ENCODE data around the gene MAP3K2.

MAP3K2 gene

DNA sequence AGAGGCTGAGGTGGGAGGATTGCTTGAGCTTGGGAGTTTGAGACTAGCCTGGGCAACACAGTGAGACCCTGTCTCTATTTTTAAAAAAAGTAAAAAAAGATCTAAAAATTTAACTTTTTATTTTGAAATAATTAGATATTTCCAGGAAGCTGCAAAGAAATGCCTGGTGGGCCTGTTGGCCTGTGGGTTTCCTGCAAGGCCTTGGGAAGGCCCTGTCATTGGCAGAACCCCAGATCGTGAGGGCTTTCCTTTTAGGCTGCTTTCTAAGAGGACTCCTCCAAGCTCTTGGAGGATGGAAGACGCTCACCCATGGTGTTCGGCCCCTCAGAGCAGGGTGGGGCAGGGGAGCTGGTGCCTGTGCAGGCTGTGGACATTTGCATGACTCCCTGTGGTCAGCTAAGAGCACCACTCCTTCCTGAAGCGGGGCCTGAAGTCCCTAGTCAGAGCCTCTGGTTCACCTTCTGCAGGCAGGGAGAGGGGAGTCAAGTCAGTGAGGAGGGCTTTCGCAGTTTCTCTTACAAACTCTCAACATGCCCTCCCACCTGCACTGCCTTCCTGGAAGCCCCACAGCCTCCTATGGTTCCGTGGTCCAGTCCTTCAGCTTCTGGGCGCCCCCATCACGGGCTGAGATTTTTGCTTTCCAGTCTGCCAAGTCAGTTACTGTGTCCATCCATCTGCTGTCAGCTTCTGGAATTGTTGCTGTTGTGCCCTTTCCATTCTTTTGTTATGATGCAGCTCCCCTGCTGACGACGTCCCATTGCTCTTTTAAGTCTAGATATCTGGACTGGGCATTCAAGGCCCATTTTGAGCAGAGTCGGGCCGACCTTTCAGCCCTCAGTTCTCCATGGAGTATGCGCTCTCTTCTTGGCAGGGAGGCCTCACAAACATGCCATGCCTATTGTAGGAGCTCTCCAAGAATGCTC is 37.1 kb upstream of the MAP3K2 start:
- Histone ChIP-seq H3K4me3 (no peak overlapping the region), H3K27ac (no peak overlapping the region)
- no peak for DNase-seq (ENCODE audit: low spot score)
- TF ChIP-seq, protein P1, sequence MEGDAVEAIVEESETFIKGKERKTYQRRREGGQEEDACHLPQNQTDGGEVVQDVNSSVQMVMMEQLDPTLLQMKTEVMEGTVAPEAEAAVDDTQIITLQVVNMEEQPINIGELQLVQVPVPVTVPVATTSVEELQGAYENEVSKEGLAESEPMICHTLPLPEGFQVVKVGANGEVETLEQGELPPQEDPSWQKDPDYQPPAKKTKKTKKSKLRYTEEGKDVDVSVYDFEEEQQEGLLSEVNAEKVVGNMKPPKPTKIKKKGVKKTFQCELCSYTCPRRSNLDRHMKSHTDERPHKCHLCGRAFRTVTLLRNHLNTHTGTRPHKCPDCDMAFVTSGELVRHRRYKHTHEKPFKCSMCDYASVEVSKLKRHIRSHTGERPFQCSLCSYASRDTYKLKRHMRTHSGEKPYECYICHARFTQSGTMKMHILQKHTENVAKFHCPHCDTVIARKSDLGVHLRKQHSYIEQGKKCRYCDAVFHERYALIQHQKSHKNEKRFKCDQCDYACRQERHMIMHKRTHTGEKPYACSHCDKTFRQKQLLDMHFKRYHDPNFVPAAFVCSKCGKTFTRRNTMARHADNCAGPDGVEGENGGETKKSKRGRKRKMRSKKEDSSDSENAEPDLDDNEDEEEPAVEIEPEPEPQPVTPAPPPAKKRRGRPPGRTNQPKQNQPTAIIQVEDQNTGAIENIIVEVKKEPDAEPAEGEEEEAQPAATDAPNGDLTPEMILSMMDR (IDR thresholded peaks at IDR 0.05), result no peak

DNA sequence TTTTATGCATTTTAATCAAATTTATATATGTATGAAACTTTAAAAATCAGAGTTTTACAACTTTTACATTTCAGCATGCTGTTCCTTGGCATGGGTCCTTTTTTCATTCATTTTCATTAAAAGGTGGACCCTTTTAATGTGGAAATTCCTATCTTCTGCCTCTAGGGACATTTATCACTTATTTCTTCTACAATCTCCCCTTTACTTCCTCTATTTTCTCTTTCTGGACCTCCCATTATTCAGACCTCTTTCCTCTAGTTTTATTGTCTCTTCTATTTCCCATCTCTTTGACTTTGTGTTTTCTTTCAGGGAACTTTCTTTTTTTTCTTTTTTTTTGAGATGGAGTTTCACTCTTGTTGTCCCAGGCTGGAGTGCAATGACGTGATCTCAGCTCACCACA is 36.1 kb upstream of the MAP3K2 start:
- H3K27ac ChIP-seq, result no peak overlapping the region
- H3K4me3 ChIP-seq, result no peak overlapping the region
- TF ChIP-seq, protein P1 (IDR thresholded peaks at IDR 0.05), result no peak
- DNase-seq (ENCODE audit: low spot score), result no peak

DNA sequence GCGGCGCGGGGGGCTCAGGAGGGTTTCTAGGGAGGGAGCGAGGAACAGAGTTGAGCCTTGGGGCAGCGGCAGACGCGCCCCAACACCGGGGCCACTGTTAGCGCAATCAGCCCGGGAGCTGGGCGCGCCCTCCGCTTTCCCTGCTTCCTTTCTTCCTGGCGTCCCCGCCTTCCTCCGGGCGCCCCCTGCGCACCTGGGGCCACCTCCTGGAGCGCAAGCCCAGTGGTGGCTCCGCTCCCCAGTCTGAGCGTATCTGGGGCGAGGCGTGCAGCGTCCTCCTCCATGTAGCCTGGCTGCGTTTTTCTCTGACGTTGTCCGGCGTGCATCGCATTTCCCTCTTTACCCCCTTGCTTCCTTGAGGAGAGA is 35.7 kb upstream of the MAP3K2 start:
- TF ChIP-seq, protein P1 (IDR thresholded peaks at IDR 0.05), result no peak
- Histone ChIP-seq H3K4me3 (peak overlapping the region; percentile 54), H3K27ac (no peak overlapping the region)
- DNase-seq (ENCODE audit: low spot score), result no peak

DNA sequence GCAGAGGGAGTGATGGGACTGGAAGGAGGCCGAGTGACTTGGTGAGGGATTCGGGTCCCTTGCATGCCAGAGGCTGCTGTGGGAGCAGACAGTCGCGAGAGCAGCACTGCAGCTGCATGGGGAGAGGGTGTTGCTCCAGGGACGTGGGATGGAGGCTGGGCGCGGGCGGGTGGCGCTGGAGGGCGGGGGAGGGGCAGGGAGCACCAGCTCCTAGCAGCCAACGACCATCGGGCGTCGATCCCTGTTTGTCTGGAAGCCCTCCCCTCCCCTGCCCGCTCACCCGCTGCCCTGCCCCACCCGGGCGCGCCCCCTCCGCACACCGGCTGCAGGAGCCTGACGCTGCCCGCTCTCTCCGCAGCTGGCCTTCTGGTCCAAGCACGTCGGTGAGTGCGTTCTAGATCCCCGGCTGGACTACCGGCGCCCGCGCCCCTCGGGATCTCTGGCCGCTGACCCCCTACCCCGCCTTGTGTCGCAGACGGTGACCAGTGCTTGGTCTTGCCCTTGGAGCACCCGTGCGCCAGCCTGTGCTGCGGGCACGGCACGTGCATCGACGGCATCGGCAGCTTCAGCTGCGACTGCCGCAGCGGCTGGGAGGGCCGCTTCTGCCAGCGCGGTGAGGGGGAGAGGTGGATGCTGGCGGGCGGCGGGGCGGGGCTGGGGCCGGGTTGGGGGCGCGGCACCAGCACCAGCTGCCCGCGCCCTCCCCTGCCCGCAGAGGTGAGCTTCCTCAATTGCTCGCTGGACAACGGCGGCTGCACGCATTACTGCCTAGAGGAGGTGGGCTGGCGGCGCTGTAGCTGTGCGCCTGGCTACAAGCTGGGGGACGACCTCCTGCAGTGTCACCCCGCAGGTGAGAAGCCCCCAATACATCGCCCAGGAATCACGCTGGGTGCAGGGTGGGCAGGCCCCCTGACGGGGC is 35.0 kb upstream of the MAP3K2 start:
- Histone ChIP-seq H3K4me3 (peak overlapping the region; percentile 54), H3K27ac (no peak overlapping the region)
- DNase-seq (ENCODE audit: low spot score), result no peak
- TF ChIP-seq, protein P1 (IDR thresholded peaks at IDR 0.05), result no peak

DNA sequence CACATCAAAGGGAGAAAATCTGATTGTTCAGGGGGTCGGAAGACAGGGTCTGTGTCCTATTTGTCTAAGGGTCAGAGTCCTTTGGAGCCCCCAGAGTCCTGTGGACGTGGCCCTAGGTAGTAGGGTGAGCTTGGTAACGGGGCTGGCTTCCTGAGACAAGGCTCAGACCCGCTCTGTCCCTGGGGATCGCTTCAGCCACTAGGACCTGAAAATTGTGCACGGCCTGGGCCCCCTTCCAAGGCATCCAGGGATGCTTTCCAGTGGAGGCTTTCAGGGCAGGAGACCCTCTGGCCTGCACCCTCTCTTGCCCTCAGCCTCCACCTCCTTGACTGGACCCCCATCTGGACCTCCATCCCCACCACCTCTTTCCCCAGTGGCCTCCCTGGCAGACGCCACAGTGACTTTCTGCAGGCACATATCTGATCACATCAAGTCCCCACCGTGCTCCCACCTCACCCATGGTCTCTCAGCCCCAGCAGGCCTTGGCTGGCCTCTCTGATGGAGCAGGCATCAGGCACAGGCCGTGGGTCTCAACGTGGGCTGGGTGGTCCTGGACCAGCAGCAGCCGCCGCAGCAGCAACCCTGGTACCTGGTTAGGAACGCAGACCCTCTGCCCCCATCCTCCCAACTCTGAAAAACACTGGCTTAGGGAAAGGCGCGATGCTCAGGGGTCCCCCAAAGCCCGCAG is 34.2 kb upstream of the MAP3K2 start:
- Histone ChIP-seq H3K4me3 (peak overlapping the region; percentile 54), H3K27ac (no peak overlapping the region)
- DNase-seq (ENCODE audit: low spot score), result no peak
- TF ChIP-seq, protein P1 (IDR thresholded peaks at IDR 0.05), result no peak

DNA sequence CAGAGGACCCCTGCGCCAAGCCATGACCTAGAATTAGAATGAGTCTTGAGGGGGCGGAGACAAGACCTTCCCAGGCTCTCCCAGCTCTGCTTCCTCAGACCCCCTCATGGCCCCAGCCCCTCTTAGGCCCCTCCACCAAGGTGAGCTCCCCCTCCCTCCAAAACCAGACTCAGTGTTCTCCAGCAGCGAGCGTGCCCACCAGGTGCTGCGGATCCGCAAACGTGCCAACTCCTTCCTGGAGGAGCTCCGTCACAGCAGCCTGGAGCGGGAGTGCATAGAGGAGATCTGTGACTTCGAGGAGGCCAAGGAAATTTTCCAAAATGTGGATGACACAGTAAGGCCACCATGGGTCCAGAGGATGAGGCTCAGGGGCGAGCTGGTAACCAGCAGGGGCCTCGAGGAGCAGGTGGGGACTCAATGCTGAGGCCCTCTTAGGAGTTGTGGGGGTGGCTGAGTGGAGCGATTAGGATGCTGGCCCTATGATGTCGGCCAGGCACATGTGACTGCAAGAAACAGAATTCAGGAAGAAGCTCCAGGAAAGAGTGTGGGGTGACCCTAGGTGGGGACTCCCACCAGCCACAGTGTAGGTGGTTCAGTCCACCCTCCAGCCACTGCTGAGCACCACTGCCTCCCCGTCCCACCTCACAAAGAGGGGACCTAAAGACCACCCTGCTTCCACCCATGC is 33.5 kb upstream of the MAP3K2 start:
- Histone ChIP-seq H3K27ac (no peak overlapping the region), H3K4me3 (no peak overlapping the region)
- DNase-seq (ENCODE audit: low spot score), result no peak
- TF ChIP-seq, protein P1 (IDR thresholded peaks at IDR 0.05), result no peak

Data from coronary artery (tissue), 2 donors.